ENCODE measurements around the gene SYNE1. TPM values are rescaled to one million over a fixed set of nuclear protein-coding genes. Genes with fewer than 3 reads are reported as not detected.

SYNE1 gene
- total and polyA plus RNA-seq, 9 donors, result 70.4 to 279 (median 154) TPM

DNA sequence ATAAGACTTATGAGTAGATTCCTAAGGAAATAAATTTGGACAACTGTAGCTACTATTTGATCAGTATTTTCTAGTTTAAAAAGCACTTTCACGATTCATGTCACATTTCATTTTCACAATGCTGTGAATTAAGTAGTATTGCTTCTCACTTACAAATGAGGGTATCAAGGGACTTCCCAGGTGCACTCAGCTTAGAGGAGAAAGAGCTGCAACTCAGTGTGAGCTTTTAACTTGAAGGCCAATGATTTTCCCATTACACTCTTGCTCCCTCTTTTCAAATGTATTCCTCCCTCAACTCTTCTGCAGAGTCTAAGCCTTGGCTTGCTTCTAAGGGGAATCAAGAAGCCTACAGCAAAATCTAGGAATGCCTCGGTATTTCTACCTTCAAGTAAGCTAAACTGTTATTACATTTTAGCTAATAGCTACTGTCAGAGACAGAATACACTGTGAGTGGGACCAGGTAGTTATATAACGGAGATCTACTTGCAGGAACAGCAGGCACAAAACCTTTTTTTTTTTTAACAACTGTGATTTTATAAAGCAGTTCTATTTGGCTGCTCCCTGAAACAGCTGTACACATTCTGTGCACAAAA, 339.0 kb downstream of the SYNE1 start:
- no peak for DNase-seq
- H3K36me3 ChIP-seq, result no peaks in the 10 kb centered on the region

GRCh38 chr6:152296648-152297376, 340.4 kb downstream of the SYNE1 start:
- TF ChIP-seq CTCF (IDR thresholded peaks at IDR 0.05) (no peak), EP300 (IDR thresholded peaks at IDR 0.05) (no peak), POLR2A (IDR thresholded peaks at IDR 0.05) (no peak)
- no peaks in the 10 kb centered on the region for H3K27me3 ChIP-seq
- intact Hi-C loops (cut with DNase I), result no loop called here
- no peak overlapping the region for H3K27ac ChIP-seq
- peaks cover 10% of the 10 kb centered on the region for H3K4me1 ChIP-seq (ENCODE audit: insufficient read depth)
- no peaks in the 10 kb centered on the region for H3K9me3 ChIP-seq
- no peaks in the 10 kb centered on the region for H3K36me3 ChIP-seq
- DNase-seq, result no peak
- 65 to 75% (median 71%) methylated on average over 3 of the region's 3 CpGs for WGBS, 3 donors
- no peak overlapping the region for H3K4me3 ChIP-seq

More for the DNA sequence above, 339.0 kb downstream of the SYNE1 start:
- intact Hi-C loops (cut with DNase I), result no loop called here
- no peaks in the 10 kb centered on the region for H3K9me3 ChIP-seq
- TF ChIP-seq EP300 (IDR thresholded peaks at IDR 0.05), result no peak
- no peak for TF ChIP-seq CTCF (IDR thresholded peaks at IDR 0.05)
- TF ChIP-seq POLR2A (IDR thresholded peaks at IDR 0.05), result no peak
- H3K4me1 ChIP-seq (ENCODE audit: insufficient read depth), result peaks cover 10% of the 10 kb centered on the region
- whole genome bisulfite sequencing, 3 donors, result 38 to 52% (median 49%) methylated on average over 3 of the region's 3 CpGs
- no peak overlapping the region for H3K4me3 ChIP-seq
- no peak overlapping the region for H3K27ac ChIP-seq
- no peaks in the 10 kb centered on the region for H3K27me3 ChIP-seq

- no peak for DNase-seq
- H3K27ac ChIP-seq, result no peak overlapping the region
- H3K9me3 ChIP-seq, result no peaks in the 10 kb centered on the region
- H3K4me3 ChIP-seq, result no peak overlapping the region
- no peaks in the 10 kb centered on the region for H3K27me3 ChIP-seq
- peaks cover 10% of the 10 kb centered on the region for H3K4me1 ChIP-seq (ENCODE audit: insufficient read depth)
- intact Hi-C loops (cut with DNase I), result no loop called here
- no peaks in the 10 kb centered on the region for H3K36me3 ChIP-seq
- TF ChIP-seq POLR2A (IDR thresholded peaks at IDR 0.05) (no peak), EP300 (IDR thresholded peaks at IDR 0.05) (no peak), CTCF (IDR thresholded peaks at IDR 0.05) (no peak)
- 62 to 73% (median 63%) methylated on average over 6 of the region's 6 CpGs for WGBS, 3 donors
Measured at GRCh38 chr6:152295920-152296319, 341.2 kb downstream of the SYNE1 start.

- Histone ChIP-seq H3K9me3 (no peaks in the 10 kb centered on the region), H3K27ac (no peak overlapping the region), H3K36me3 (no peaks in the 10 kb centered on the region), H3K4me3 (no peak overlapping the region), H3K4me1 (ENCODE audit: insufficient read depth) (peaks cover 8% of the 10 kb centered on the region), H3K27me3 (no peaks in the 10 kb centered on the region)
- peak in 2 of 5 donors; percentile 42 to 70 for DNase-seq
- TF ChIP-seq POLR2A (IDR thresholded peaks at IDR 0.05) (no peak), CTCF (IDR thresholded peaks at IDR 0.05) (no peak), EP300 (IDR thresholded peaks at IDR 0.05) (no peak)
- WGBS, 3 donors, result 36 to 58% (median 54%) methylated on average over 3 of the region's 3 CpGs
- intact Hi-C loops (cut with DNase I), result no loop called here
Measured at GRCh38 chr6:152295346-152295745, 341.8 kb downstream of the SYNE1 start.

All from ovary (tissue), 9 donors.